HUES64 (cell line): Measurements from ENCODE around the gene RBFOX2.

ENCODE experiments used
- H3K27ac ChIP-seq: 2 replicates; pipeline ENCODE4 v1.7.0; 2013; ENCODE audit warnings: low read depth, low read length, inconsistent platforms
- H3K27me3 ChIP-seq: 2 replicates; pipeline ENCODE4 v1.6.1; 2013; ENCODE audit warnings: mild to moderate bottlenecking, low read length; ENCODE audit not compliant: insufficient read depth
- H3K36me3 ChIP-seq: 2 replicates; pipeline ENCODE4 v1.6.1; 2013; ENCODE audit warnings: mild to moderate bottlenecking, low read length; ENCODE audit not compliant: insufficient read depth
- H3K4me1 ChIP-seq: 2 replicates; pipeline ENCODE4 v1.6.1; 2013; ENCODE audit warnings: mild to moderate bottlenecking, low read length, moderate library complexity; ENCODE audit not compliant: insufficient read depth
- H3K4me3 ChIP-seq: 2 replicates; pipeline ENCODE4 v1.5.1; 2013; ENCODE audit warnings: mild to moderate bottlenecking, low read length, moderate library complexity
- H3K9ac ChIP-seq: 2 replicates; pipeline ENCODE4 v1.6.1; 2013; ENCODE audit warnings: mild to moderate bottlenecking, low read depth, low read length
- H3K9me3 ChIP-seq: 2 replicates; pipeline ENCODE4 v1.6.1; 2013; ENCODE audit warnings: low read depth, low read length; ENCODE audit not compliant: insufficient read depth
- WGBS: fragments of 150-250, 120-280 bp; methylation state at CpG from one replicate; pipeline ENCODE4 v1.1.7; 2013; ENCODE audit warnings: missing lambda C conversion rate; 5-methylcytosine and 5-hydroxymethylcytosine counted together

RBFOX2 gene

DNA sequence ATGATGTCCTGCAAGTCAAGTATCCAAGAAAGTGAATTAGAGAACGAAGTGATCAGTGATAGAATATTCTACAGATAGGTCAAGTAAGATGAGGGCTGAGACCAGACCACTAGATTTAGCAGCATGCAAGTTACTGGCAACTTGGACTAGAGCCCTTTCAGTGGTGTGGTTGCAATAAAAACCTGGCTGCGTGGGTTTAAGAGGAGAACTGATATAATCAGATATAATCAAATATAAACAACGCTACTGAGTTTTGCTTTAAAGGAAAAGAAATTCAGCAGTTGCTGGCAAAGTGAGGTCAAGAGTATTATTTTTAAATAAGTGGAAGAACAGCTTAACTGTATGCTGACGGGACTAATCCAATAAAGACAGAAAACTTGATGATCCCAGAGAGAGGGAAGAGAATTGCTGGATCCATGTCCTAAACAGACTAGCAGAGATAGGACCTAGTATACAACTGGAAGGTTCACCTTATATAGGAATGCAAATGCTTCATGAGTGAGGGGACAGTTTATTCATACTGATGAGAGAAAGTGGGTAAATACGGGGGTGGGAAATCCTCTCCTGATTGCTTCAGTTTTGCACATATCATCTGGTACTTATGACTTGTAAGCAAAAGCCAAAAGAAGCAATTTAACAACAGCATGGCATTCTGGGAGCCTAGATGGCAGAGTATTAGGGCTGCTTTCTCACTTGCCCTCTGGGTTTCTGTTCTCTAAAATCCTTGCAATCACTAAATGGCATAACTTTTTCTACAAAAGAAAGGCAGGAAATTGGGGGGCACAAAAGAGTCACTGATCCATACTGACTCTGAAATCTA is 146.2 kb downstream of the RBFOX2 start:
- H3K9ac ChIP-seq = no peak overlapping the region
- H3K36me3 ChIP-seq = no peaks in the 10 kb centered on the region
- H3K27ac ChIP-seq = no peak overlapping the region
- no peaks in the 10 kb centered on the region for H3K27me3 ChIP-seq
- peaks cover 23% of the 10 kb centered on the region for H3K4me1 ChIP-seq
- 94% methylated on average over 4 of the region's 5 CpGs for WGBS
- no peak overlapping the region for H3K4me3 ChIP-seq
- no peaks in the 10 kb centered on the region for H3K9me3 ChIP-seq

DNA sequence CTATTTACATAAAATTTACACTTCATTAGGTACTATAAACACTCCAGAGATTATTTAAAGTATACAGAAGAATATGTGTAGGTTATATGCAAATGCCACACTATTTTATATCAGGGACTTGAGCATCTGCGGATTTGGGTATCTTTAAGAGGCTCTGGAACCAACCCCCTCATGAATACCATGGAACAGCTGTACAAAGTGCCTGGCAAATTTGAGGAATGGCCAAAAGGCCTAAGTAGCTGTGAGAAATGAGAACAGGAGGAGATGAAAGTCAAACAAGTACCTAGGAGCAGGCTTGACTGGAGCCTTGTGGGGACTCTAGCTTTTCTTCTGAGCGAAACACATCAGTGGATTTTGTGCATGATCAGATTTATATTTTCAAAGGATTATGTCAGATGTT is 149.3 kb downstream of the RBFOX2 start:
- 97% methylated on average over 2 of the region's 2 CpGs for WGBS
- H3K36me3 ChIP-seq = no peaks in the 10 kb centered on the region
- H3K27ac ChIP-seq = no peak overlapping the region
- no peaks in the 10 kb centered on the region for H3K27me3 ChIP-seq
- H3K4me3 ChIP-seq = no peak overlapping the region
- peaks cover 5% of the 10 kb centered on the region; the same call in 1 of the 2 replicates for H3K9me3 ChIP-seq
- no peak overlapping the region for H3K9ac ChIP-seq
- peaks cover 23% of the 10 kb centered on the region for H3K4me1 ChIP-seq

- Histone ChIP-seq H3K27me3 (no peaks in the 10 kb centered on the region), H3K36me3 (no peaks in the 10 kb centered on the region), H3K9me3 (peaks cover 5% of the 10 kb centered on the region; the same call in 1 of the 2 replicates), H3K27ac (no peak overlapping the region), H3K9ac (no peak overlapping the region), H3K4me1 (peaks cover 3% of the 10 kb centered on the region; the same call in 1 of the 2 replicates), H3K4me3 (no peak overlapping the region)
- 97% methylated on average over 3 of the region's 3 CpGs for WGBS
Measured at GRCh38 chr22:35873426-35873825, 155.2 kb downstream of the RBFOX2 start.

DNA sequence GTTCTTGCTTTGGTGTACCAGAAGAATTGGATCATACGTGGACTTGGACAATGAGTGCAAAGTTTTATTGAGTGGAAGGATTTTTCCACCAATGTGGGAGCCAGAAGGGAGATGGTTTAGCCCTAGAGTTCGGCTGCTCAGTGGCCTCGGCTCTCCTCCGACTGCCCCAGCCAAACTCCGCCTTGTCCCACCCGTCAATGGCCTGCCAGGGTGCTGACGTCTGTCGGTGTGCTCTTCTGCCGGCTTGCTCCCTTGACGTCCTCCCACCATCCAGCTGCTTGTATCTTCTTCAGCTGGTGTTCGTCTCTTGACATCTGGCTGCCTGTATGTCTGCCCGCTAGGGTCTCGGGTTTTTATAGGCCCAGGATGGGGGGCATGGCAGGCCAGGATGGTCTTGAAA is 156.2 kb downstream of the RBFOX2 start:
- peaks cover 5% of the 10 kb centered on the region; the same call in 1 of the 2 replicates for H3K9me3 ChIP-seq
- H3K4me3 ChIP-seq = no peak overlapping the region
- H3K4me1 ChIP-seq = peaks cover 3% of the 10 kb centered on the region; the same call in 1 of the 2 replicates
- no peak overlapping the region for H3K9ac ChIP-seq
- 94% methylated on average over 13 of the region's 13 CpGs for WGBS
- no peak overlapping the region for H3K27ac ChIP-seq
- no peaks in the 10 kb centered on the region for H3K36me3 ChIP-seq
- no peaks in the 10 kb centered on the region for H3K27me3 ChIP-seq

GRCh38 chr22:35870517-35871293 is 157.9 kb downstream of the RBFOX2 start:
- Histone ChIP-seq H3K4me3 (no peak overlapping the region), H3K9ac (no peak overlapping the region), H3K36me3 (no peaks in the 10 kb centered on the region), H3K9me3 (peaks cover 5% of the 10 kb centered on the region; the same call in 1 of the 2 replicates), H3K27ac (no peak overlapping the region), H3K4me1 (peaks cover 9% of the 10 kb centered on the region; the same call in 1 of the 2 replicates), H3K27me3 (no peaks in the 10 kb centered on the region)
- whole genome bisulfite sequencing = 100% methylated on average over 2 of the region's 3 CpGs

- WGBS = 93% methylated on average over 5 of the region's 5 CpGs
- Histone ChIP-seq H3K27me3 (no peaks in the 10 kb centered on the region), H3K4me3 (no peak overlapping the region), H3K9me3 (no peaks in the 10 kb centered on the region), H3K36me3 (no peaks in the 10 kb centered on the region), H3K9ac (no peak overlapping the region), H3K4me1 (peaks cover 9% of the 10 kb centered on the region; the same call in 1 of the 2 replicates), H3K27ac (no peak overlapping the region)
Measured at GRCh38 chr22:35868938-35869337, 159.7 kb downstream of the RBFOX2 start.

DNA sequence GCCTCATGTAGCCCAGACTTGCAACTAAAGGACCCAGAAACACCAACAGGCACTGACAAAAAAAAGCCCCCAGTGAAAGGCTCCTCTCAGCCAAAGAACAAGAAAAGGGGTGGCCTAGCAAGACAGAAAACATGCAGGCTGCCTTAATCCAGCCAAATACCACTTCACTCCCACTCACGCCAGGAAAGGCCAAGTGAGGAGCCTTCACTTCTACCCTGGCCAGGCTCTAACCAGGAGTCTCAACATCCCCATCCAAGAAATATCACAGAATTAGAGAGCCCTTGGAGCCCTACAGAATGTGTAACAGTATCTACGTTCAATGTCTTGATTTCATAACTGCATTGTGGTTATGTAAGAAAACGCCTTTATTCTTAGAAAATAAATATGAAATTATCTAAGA is 162.0 kb downstream of the RBFOX2 start:
- peaks cover 26% of the 10 kb centered on the region for H3K4me1 ChIP-seq

GRCh38 chr22:35864545-35865165 is 164.0 kb downstream of the RBFOX2 start:
- H3K9me3 ChIP-seq = no peaks in the 10 kb centered on the region
- no peak overlapping the region for H3K27ac ChIP-seq
- peaks cover 32% of the 10 kb centered on the region for H3K4me1 ChIP-seq
- H3K36me3 ChIP-seq = no peaks in the 10 kb centered on the region
- H3K4me3 ChIP-seq = no peak overlapping the region
- no peaks in the 10 kb centered on the region for H3K27me3 ChIP-seq
- H3K9ac ChIP-seq = no peak overlapping the region

More for the DNA sequence above, 162.0 kb downstream of the RBFOX2 start:
- no peak overlapping the region for H3K4me3 ChIP-seq
- no peak overlapping the region for H3K9ac ChIP-seq
- H3K27ac ChIP-seq = no peak overlapping the region
- H3K9me3 ChIP-seq = no peaks in the 10 kb centered on the region
- no peaks in the 10 kb centered on the region for H3K36me3 ChIP-seq
- no peaks in the 10 kb centered on the region for H3K27me3 ChIP-seq
- 82% methylated on average over 1 of the region's 3 CpGs for WGBS

GRCh38 chr22:35863432-35863831 is 165.2 kb downstream of the RBFOX2 start:
- no peaks in the 10 kb centered on the region for H3K9me3 ChIP-seq
- peaks cover 34% of the 10 kb centered on the region for H3K4me1 ChIP-seq
- no peak overlapping the region for H3K27ac ChIP-seq
- H3K36me3 ChIP-seq = no peaks in the 10 kb centered on the region
- WGBS = 86% methylated on average over 5 of the region's 5 CpGs
- H3K27me3 ChIP-seq = no peaks in the 10 kb centered on the region
- H3K4me3 ChIP-seq = no peak overlapping the region
- H3K9ac ChIP-seq = no peak overlapping the region

GRCh38 chr22:35862697-35863096 is 165.9 kb downstream of the RBFOX2 start:
- Histone ChIP-seq H3K4me1 (peaks cover 34% of the 10 kb centered on the region), H3K4me3 (no peak overlapping the region), H3K9me3 (no peaks in the 10 kb centered on the region), H3K27me3 (no peaks in the 10 kb centered on the region), H3K27ac (no peak overlapping the region), H3K36me3 (no peaks in the 10 kb centered on the region), H3K9ac (no peak overlapping the region)
- WGBS = 92% methylated on average over 5 of the region's 7 CpGs

GRCh38 chr22:35861451-35861850 is 167.2 kb downstream of the RBFOX2 start:
- WGBS = 92% methylated on average over 2 of the region's 4 CpGs
- Histone ChIP-seq H3K4me1 (peaks cover 29% of the 10 kb centered on the region), H3K4me3 (no peak overlapping the region), H3K36me3 (no peaks in the 10 kb centered on the region), H3K9ac (no peak overlapping the region), H3K9me3 (no peaks in the 10 kb centered on the region), H3K27me3 (no peaks in the 10 kb centered on the region), H3K27ac (no peak overlapping the region)
